SH-SY5Y (cell line): Measurements from ENCODE around the gene NSUN3.

Experiments
- GATA2 ChIP-seq: IDR thresholded peaks from 2 replicates; pipeline ENCODE4 v1.6.1; 2011; ENCODE audit warnings: mild to moderate bottlenecking, low read depth, low read length
- GATA3 ChIP-seq: IDR thresholded peaks from 2 replicates; pipeline ENCODE4 v1.6.1; 2011; ENCODE audit warnings: low read depth, mild to moderate bottlenecking, low read length, moderate library complexity

Gene NSUN3

DNA sequence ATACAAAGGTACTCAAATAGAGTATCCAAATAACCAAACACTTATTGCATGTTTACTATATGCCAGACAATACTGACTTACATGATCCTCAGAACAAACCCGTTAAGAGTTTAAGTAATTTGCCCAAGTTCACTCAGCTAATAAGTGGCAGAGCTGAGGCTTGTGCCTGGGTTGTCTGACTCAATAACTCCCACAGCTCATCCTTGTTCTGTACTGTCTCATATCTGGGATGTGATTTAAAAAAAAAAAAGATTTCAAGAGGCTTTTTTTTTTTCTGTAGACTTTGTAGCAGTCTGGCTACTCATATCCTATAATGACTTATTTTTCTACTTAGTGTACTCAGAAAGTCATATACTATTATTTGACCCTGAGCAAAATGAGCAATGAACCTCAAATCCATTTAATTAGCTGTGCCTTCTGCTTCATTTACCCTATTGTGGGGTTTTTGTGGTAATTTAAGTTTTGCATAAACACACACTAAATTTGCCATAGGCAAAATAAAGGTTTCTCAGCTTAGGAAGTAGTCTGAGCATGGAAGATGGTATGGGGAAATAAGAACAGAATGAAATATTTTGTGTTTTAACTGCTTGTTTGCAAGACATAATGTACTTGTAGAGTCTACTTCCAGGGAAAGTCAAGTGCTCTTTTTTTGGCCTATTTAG lies 3.1 kb downstream of the NSUN3 start:
- no peak for TF ChIP-seq GATA2
- TF ChIP-seq GATA3, result no peak

- TF ChIP-seq GATA3 (no peak), GATA2 (no peak)
These were observed 3.9 kb downstream of the NSUN3 start for GRCh38 chr3:94066506-94067500.

- TF ChIP-seq GATA2 (no peak), GATA3 (no peak)
These were observed 6.4 kb downstream of the NSUN3 start for GRCh38 chr3:94069194-94069813.

DNA sequence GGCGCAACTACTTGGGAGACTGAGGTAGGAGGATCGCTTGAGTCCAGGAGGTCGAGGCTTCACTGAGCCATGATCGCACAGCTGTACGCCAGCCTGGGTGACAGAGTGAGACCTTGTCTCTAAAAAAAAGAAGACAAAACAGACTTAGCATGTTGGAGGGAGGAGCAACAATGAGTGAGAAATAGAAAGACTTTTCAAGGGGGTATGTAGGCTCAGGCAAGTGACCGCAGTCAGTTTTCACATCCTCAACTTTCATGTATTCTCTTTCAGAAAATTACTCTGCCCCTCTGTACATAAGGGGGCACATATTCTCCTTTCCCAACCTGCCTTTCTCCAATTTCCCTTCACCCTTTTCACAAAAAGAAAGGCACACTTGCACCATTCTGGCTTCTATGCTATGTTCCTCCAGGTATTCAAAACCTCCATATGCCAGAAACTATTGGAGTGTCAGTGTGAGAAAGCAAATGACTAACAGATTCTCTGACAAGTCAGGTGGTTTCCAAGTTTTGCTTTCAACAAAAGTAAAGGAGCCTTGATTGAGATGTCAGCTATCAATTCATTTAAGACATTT lies 7.6 kb downstream of the NSUN3 start:
- TF ChIP-seq GATA3 (no peak), GATA2 (no peak)

DNA sequence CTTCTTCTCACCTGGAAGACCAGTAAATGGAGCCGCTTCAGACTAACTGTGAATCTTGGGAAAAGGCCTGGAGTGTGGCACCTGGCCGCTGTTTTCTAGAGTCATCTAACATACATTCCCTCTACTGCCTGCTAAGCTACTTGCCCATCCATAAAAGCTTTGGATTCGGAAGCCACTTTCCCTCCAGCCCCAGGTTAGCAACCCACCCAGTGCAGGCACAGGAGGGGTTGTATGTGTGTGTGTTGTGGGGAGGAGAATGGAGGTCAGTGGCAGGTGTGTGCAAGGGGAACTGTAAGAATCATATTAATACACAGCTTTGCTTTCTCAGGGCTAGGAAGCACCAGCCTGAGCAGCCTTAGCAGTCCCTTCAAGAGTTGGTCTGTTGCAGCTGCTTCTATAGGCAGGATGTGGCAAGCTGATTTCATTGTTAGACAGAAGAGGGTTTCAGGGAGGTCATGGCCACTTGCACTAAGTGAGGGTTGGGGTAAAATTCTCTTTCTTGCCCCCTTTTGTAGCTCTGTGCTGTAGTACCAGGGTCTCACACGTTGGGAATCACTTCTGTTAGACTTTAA lies 8.9 kb downstream of the NSUN3 start:
- TF ChIP-seq GATA3 (no peak), GATA2 (no peak)

GRCh38 chr3:94076055-94076454 lies 13.2 kb downstream of the NSUN3 start:
- TF ChIP-seq GATA3, result no peak
- TF ChIP-seq GATA2, result no peak

DNA sequence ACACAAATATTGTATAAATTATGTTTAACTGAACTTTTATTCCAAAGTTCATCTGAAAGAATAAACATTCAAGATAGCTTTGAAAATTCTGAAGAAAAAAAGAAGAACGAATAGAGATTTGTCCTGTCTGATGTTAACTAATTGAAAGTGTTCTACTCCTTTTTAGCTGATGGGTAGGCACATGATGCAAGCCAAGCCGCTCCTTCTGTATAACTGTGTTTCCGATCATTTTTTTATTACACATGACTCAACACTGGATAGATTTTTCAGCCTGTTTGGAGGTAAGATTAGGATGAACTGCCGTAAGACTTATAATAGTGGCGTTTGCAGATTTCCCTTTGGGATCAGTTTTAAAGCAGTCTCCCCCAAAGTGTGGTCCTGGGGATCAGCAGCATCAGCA lies 19.0 kb downstream of the NSUN3 start:
- TF ChIP-seq GATA2, result no peak

DNA sequence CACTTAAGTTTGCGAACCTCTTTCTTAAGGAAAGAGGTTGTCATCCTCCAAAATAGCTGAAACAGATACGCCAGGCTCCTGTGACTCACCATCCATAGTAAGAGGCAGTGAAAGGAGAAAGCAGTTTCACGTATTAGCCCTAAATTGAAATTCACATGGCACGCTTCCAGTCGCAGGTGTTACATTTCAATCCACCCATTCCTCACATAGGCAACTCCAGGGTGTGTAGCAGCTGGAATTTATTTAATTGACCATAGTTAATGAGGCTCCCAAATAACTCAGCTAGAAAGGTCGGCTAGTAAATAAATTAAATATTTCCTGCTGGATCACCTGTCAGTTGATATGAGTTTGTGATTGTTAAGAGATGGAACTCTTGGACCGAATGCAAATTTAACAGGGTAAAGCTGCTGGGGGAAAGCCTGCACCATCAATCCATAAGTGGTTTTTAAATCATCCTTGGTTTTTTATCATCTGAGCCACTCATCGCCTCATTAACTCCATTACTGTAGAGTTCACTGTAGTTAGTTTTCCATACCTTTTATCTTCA lies 19.6 kb downstream of the NSUN3 start:
- TF ChIP-seq GATA3 (no peak), GATA2 (no peak)

DNA sequence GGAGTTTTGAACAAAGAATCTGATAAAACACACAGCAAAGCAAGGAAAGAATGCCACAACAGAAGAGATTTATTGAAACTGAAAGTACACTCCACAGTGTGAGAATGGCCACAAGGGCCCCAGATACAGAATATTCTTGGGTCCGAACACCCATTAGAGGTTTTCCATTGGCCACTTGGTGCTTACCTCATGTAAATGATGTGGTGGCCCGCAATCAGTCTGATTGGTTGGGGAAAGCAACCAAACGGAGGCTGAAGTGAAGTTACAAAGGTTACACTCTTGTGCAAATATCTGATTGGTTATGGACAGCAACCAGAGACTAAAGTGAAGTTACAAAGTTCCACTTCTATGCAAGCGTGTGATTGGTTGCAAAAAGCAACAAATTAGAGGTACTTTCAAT lies 20.4 kb downstream of the NSUN3 start:
- no peak for TF ChIP-seq GATA2
- no peak for TF ChIP-seq GATA3

- no peak for TF ChIP-seq GATA3
- TF ChIP-seq GATA2, result no peak
These were observed 26.3 kb downstream of the NSUN3 start for GRCh38 chr3:94089126-94089525.

- TF ChIP-seq GATA2, result no peak
These were observed 29.2 kb downstream of the NSUN3 start for GRCh38 chr3:94092086-94092485.

DNA sequence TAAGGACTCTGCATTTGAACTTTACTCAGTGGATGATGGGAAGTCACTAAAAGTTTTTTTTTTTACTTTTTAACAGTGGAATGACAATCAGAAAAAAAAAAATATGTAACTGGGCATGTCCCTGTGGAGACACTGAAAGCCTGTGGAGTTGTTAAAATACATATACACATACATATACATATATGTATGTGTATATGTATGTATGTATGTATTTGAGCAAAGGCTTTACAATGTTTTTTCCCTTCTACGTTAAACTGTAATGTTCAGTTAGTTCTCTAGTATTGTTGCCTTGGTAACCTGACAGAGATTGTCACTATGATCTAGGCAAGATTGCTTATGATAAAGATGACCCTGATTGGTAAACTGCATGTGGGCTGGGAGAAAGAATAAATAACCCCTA lies 30.3 kb downstream of the NSUN3 start:
- no peak for TF ChIP-seq GATA2
- no peak for TF ChIP-seq GATA3

- TF ChIP-seq GATA2, result no peak
- no peak for TF ChIP-seq GATA3
These were observed 32.2 kb downstream of the NSUN3 start for GRCh38 chr3:94095111-94095510.

DNA sequence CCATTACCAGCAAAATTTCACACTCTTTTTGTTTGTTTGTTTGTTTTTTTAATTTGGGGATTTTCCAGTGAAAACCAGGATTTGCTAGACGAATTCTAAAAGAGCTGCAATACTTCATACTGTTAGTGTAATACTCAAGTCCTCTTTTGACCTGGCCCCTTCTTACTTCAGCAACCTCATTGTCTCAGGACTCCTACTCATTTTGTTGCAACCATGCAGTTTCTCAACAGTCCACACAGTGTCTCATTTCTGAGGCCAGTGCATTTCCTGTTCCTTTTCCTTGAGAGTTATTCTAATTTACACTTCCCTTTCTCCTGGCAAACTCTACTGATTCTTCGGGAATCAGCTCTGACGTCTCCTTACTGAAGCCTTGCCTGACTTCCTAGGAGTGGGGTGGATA lies 35.6 kb downstream of the NSUN3 start:
- TF ChIP-seq GATA2 (no peak), GATA3 (no peak)
